Neural cell (in vitro differentiated cells): ENCODE measurements around the gene ARL15. TPM values are rescaled to one million over a fixed set of nuclear protein-coding genes. Genes with fewer than 3 reads are reported as not detected.

Experiments used
- H2AFZ ChIP-seq: fragments of 200-600, 300-800 bp; sonication (generic), shearing (Covaris generic); 2 replicates; pipeline ENCODE4 v1.6.0; 2014; ENCODE audit warnings: low read depth, mild to moderate bottlenecking, antibody characterized with exemption, low read length, moderate library complexity
- H3F3A ChIP-seq: fragments of 200-600 bp; shearing (Covaris generic); 2 replicates; pipeline ENCODE4 v1.6.1; 2016; ENCODE audit warnings: mild to moderate bottlenecking, moderate library complexity, mixed read lengths, antibody characterized with exemption, low read length; ENCODE audit not compliant: insufficient read depth, poor library complexity, severe bottlenecking
- H3K27ac ChIP-seq: fragments of 200-600, 300-800 bp; sonication (generic), shearing (Covaris generic); 2 replicates; pipeline ENCODE4 v1.5.1; 2014; ENCODE audit warnings: mild to moderate bottlenecking, low read length, moderate library complexity
- H3K27me3 ChIP-seq: fragments of 300-800, 200-600 bp; sonication (generic), shearing (Covaris generic); 2 replicates; pipeline ENCODE4 v1.6.0; 2014; ENCODE audit warnings: mild to moderate bottlenecking, low read depth, low read length, moderate library complexity; ENCODE audit not compliant: insufficient read depth
- H3K36me3 ChIP-seq: fragments of 300-800, 200-600 bp; sonication (generic), shearing (Covaris generic); 2 replicates; pipeline ENCODE4 v1.5.1; 2014; ENCODE audit warnings: mild to moderate bottlenecking, antibody characterized with exemption, low read length, moderate library complexity; ENCODE audit not compliant: insufficient read depth
- H3K4me2 ChIP-seq: fragments of 300-800, 200-600 bp; sonication (generic), shearing (Covaris generic); 2 replicates; pipeline ENCODE4 v1.6.0; 2014; ENCODE audit warnings: mild to moderate bottlenecking, low read length
- H3K4me3 ChIP-seq: fragments of 300-800, 200-600 bp; sonication (generic), shearing (Covaris generic); 2 replicates; pipeline ENCODE4 v1.5.1; 2014; ENCODE audit warnings: mild to moderate bottlenecking, low read length, moderate library complexity
- H3K79me2 ChIP-seq: fragments of 200-600 bp; shearing (Covaris generic); replicated peaks from 2 replicates; pipeline ENCODE4 v1.6.0; 2014; ENCODE audit warnings: mild to moderate bottlenecking, low read length, moderate library complexity; ENCODE audit not compliant: insufficient read depth
- H3K9ac ChIP-seq: fragments of 300-800, 200-600 bp; sonication (generic), shearing (Covaris generic); 2 replicates; pipeline ENCODE4 v1.6.1; 2016; ENCODE audit warnings: mild to moderate bottlenecking, low read length, mixed read lengths
- H3K9me2 ChIP-seq: fragments of 200-600 bp; shearing (Covaris generic); 2 replicates; pipeline ENCODE4 v1.6.1; 2016; ENCODE audit warnings: mild to moderate bottlenecking, low read length, mixed read lengths; ENCODE audit not compliant: insufficient read depth
- H3K9me3 ChIP-seq: fragments of 200-600, 300-800 bp; sonication (generic), shearing (Covaris generic); 2 replicates; pipeline ENCODE4 v1.6.1; 2016; ENCODE audit warnings: mild to moderate bottlenecking, mixed run types, low read length, moderate library complexity, mixed read lengths
- H4K20me1 ChIP-seq: fragments of 200-600 bp; shearing (Covaris generic); 2 replicates; pipeline ENCODE4 v1.6.1; 2016; ENCODE audit warnings: mild to moderate bottlenecking, mixed run types; ENCODE audit not compliant: insufficient read depth
- CTCF ChIP-seq: fragments of 450-650 bp; IDR thresholded peaks from 2 replicates; pipeline ENCODE4 v1.5.1; 2014; ENCODE audit warnings: antibody characterized with exemption, mild to moderate bottlenecking, moderate library complexity; ENCODE audit not compliant: poor library complexity, severe bottlenecking
- EP300 ChIP-seq: fragments of 450-650 bp; conservative IDR thresholded peaks from 2 replicates; pipeline ENCODE4 v1.6.1; 2014; ENCODE audit warnings: antibody characterized with exemption, mild to moderate bottlenecking, moderate library complexity; ENCODE audit not compliant: poor library complexity, severe bottlenecking
- EZH2 ChIP-seq: fragments of 200-600, 300-800 bp; shearing (Covaris generic), sonication (generic); IDR thresholded peaks from 2 replicates; pipeline ENCODE4 v1.6.1; 2014; ENCODE audit warnings: antibody characterized with exemption, low read length, borderline replicate concordance, mild to moderate bottlenecking; ENCODE audit not compliant: insufficient read depth, poor library complexity, severe bottlenecking
- MXI1 ChIP-seq: fragments of 450-650 bp; conservative IDR thresholded peaks from 2 replicates; pipeline ENCODE4 v1.6.1; 2014; ENCODE audit warnings: antibody characterized with exemption, mild to moderate bottlenecking; ENCODE audit not compliant: poor library complexity, severe bottlenecking
- POLR2AphosphoS5 ChIP-seq: IDR thresholded peaks from 2 replicates; pipeline ENCODE4 v1.6.1; 2012
- RAD21 ChIP-seq: fragments of 450-650 bp; conservative IDR thresholded peaks from 2 replicates; pipeline ENCODE4 v1.6.1; 2014; ENCODE audit warnings: antibody characterized with exemption, mild to moderate bottlenecking, moderate library complexity
- REST ChIP-seq: IDR thresholded peaks from 2 replicates; pipeline ENCODE4 v1.6.1; 2012; ENCODE audit warnings: borderline replicate concordance
- SMC3 ChIP-seq: fragments of 450-650 bp; conservative IDR thresholded peaks from 2 replicates; pipeline ENCODE4 v1.6.1; 2014; ENCODE audit warnings: antibody characterized with exemption, mild to moderate bottlenecking, moderate library complexity; ENCODE audit not compliant: poor library complexity
- TAF1 ChIP-seq: IDR thresholded peaks from 2 replicates; pipeline ENCODE4 v1.6.1; 2012; ENCODE audit warnings: low read depth
- polyA plus RNA-seq: library from polyadenylated mRNA; depleted of rRNA; stranded (reverse); fragments of >200 nt; gene quantifications from 2 replicates; pipeline ENCODE4 v1.2.3, GENCODE V29; 2014

The ARL15 gene
- polyA plus RNA-seq, 1 donor from 2014 or later, result 51.9 TPM

- no peak overlapping the region for H3K4me2 ChIP-seq
- no peak overlapping the region for H3K27ac ChIP-seq
- H3K9ac ChIP-seq, result no peak overlapping the region
- H3K27me3 ChIP-seq, result no peaks in the 10 kb centered on the region
- H3K79me2 ChIP-seq, result no peaks in the 10 kb centered on the region
- no peak overlapping the region for H3K4me3 ChIP-seq
- no peaks in the 10 kb centered on the region for H3K9me2 ChIP-seq
- H3K9me3 ChIP-seq, result no peaks in the 10 kb centered on the region
- no peaks in the 10 kb centered on the region for H4K20me1 ChIP-seq
- TF ChIP-seq SMC3 (no peak), POLR2AphosphoS5 (no peak), TAF1 (no peak), RAD21 (no peak)
- no peaks in the 10 kb centered on the region for H3F3A ChIP-seq
- H3K36me3 ChIP-seq, result no peaks in the 10 kb centered on the region
- H2AFZ ChIP-seq, result no peak overlapping the region
These were observed 61.0 kb downstream of the ARL15 start for GRCh38 chr5:54249210-54250028.

- no peak overlapping the region for H3K4me2 ChIP-seq
- no peaks in the 10 kb centered on the region for H3K79me2 ChIP-seq
- no peaks in the 10 kb centered on the region for H3K36me3 ChIP-seq
- TF ChIP-seq SMC3 (no peak), REST (no peak), RAD21 (no peak), CTCF (no peak), POLR2AphosphoS5 (no peak), EZH2 (no peak), TAF1 (no peak), MXI1 (no peak), EP300 (no peak)
- H3K9me3 ChIP-seq, result no peaks in the 10 kb centered on the region
- H3K27me3 ChIP-seq, result no peaks in the 10 kb centered on the region
- no peak overlapping the region for H3K4me3 ChIP-seq
- H3K9me2 ChIP-seq, result no peaks in the 10 kb centered on the region
- H3F3A ChIP-seq, result no peaks in the 10 kb centered on the region
- H2AFZ ChIP-seq, result no peak overlapping the region
- H3K27ac ChIP-seq, result no peak overlapping the region
- no peaks in the 10 kb centered on the region for H4K20me1 ChIP-seq
- H3K9ac ChIP-seq, result no peak overlapping the region
These were observed 63.1 kb downstream of the ARL15 start for GRCh38 chr5:54247226-54247625.
